NCI-H2029 (cell line): ENCODE results near the gene GGCT.
A peak's percentile ranks its signal among the peaks of the same experiment; 100 is the strongest.

Experiments used
- DNase-seq: peaks from one replicate; lab custom pipeline; 2025; lab: John Stamatoyannopoulos, UW

The GGCT gene

DNA sequence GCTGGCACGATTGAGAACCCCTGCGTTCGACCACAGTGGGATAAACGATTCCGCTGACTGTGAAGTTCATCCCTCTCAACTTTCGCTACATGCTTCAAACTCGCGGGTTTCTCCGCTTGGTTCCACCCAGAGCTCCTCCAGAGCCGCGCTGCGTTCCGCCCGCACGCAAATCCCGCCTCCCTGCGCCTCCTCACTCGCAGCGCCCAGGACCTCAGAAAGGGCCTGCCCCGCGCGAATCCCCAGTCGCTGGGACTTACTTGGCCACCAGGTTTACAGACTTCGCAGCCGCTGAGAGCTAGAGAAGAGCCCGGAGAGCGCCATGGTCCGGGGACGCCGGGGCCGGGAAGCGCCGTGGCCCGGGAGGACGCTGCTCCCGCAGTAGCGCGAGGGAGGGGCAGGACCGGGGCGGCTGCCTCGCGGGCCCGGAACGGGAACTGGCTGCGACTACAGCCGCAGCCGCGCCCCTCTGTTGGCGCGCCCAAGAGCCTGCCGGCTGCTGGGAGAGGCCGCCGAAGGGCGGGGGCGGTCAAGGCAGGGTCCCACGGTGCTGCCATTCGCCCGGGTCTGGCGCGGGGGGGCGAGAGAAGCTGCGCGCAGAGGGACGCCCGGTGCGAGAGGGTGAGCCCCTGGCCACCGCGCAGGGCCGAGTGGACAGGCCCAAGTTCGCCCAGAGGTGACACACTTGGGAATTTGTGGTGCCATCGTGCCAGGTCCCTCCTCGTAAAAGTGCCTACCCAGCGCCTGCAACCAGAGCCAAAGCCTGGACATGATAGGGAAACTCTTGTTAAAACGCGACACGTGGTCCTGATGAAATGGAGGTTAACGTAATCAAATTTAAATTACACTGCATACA lies 26.1 kb downstream of the GGCT start, which contains the start of gene NOD1:
Gene NOD1, minus strand, starts transcription at position 436 of the 853 bp plus-strand sequence. CDS start 21,863 bp downstream, outside the sequence.
- peak; percentile 69 for DNase-seq

DNA sequence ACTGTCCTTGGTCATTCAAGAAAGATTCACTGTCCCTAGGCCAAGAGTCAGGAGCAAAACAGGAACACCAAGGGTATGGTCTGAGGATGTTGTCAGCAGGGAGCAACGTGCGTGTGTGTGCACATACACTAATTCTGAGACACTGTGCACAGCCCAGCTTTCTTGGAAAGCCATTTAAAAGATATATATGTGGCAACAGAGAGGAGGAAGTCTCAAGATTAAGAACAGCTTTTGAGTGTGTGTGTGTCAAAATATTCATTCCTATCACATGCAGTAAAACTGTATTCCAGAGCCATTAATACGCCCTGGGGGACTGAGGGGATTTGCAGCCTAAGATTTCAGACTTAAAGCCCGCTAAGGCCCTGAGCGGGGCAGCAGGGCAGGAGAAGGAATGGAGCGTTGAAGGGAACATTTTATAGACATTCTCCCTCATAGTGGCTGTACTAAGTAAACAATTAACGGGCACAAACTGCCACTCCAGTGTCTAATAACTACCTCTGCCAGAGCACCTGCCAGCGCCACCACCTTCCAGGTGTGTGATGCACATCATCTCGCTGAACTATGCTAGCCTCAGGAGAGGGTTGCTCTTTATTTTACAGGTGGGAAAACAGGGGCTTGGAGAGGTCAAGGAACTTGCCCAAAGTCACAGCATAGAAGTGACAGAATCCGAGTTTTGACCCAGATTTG lies 28.0 kb downstream of the GGCT start:
- peak; percentile 79 for DNase-seq

- no peak for DNase-seq
Measured at GRCh38 chr7:30475580-30475979, 29.0 kb downstream of the GGCT start.

GRCh38 chr7:30474893-30475292 lies 29.7 kb downstream of the GGCT start:
- no peak for DNase-seq

DNA sequence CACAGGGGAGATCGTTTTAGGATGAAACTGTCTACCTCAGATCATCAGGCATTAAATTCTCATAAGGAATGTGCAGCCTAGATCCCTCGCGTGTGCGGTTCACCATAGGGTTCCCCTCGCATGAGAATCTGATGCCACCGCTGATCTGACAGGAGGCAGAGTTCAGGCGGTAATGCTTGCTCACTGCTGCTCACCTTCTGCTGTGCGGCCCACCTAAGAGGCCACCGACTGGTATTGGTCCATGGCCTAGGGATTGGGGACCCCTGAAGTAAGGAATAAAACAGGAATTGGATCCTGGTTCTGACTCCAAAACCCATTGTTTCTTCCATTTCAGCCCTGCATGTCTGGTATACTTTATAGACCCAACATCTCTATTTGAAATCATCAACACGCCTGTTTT lies 30.1 kb downstream of the GGCT start:
- no peak for DNase-seq

DNA sequence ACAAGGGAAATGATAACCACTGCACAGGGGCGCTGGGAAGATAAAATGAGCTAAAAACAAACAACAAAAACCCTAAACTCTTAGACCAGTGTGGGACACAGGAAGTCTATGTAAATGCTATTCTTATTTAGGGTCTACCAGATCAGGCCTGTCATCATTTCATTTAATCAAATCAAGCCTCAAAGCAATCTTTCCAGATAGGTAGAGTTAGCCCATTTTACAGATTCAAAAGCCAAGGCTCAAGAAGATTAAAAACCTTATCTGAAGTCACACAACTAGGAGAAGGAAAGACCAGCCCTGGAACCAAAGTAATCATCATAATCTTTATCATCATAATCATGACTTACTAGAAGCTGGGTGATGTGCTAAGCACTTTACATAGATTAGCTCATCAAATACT lies 30.7 kb downstream of the GGCT start:
- no peak for DNase-seq

- no peak for DNase-seq
Measured at GRCh38 chr7:30472784-30473775, 31.5 kb downstream of the GGCT start.

DNA sequence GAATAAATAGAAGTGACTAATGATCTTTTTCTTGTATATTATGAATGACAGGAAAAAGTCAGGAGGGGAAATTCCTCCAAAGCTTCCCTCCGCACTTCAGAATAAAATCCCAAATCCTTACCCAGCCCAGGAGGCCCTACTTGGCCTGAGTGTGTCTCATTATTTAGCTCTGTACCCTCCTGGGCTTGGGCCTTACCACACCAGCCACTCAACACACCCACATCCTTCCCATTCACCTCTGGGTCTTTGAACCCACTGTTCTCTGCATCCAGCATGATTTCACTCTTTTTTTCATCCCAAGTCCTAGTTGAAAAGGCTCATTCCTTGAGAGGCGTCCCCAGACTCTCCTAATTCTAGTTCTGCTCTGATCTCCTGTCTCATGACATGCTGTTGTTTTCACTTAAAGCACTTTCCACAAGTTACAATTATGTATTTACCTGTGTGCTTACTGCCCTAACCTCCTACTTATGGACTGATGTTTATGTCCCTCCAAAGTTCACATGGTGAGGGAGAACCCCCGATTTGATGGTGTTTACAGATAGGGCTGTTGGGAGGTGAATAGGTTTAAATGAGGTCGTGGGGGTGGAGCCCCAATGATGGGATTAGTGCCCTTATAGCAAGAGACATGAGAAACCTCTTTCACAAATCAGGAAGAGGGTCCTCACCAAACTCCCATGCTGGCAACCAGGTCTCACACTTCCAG lies 32.4 kb downstream of the GGCT start:
- no peak for DNase-seq

GRCh38 chr7:30471205-30471604 lies 33.4 kb downstream of the GGCT start:
- DNase-seq = no peak

- DNase-seq = peak; percentile 95
Measured at GRCh38 chr7:30470771-30471170, 33.9 kb downstream of the GGCT start.

GRCh38 chr7:30470163-30470770 lies 34.4 kb downstream of the GGCT start:
- DNase-seq = peak; percentile 48

GRCh38 chr7:30469303-30469702 lies 35.3 kb downstream of the GGCT start:
- DNase-seq = peak; percentile 19

DNA sequence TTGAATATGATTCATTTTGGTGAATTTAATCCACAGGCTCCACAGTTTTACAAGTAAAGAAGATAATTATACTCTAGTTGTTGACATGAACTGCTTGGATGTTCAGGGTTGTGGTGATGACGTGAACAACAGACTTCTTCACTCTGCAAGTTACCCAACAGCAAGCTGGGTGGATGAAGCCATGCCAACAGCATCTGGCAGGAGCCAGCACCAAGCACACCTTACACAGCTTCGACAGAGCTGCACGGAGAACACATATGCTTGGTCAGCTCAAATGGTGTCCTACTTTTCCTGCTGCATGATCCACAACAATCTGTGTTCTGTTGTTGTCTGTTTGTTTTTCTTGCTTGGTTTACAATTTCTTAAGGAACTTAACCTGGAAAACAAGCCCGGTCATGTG lies 35.8 kb downstream of the GGCT start:
- DNase-seq = no peak

- no peak for DNase-seq
Measured at GRCh38 chr7:30468041-30468440, 36.6 kb downstream of the GGCT start.

DNA sequence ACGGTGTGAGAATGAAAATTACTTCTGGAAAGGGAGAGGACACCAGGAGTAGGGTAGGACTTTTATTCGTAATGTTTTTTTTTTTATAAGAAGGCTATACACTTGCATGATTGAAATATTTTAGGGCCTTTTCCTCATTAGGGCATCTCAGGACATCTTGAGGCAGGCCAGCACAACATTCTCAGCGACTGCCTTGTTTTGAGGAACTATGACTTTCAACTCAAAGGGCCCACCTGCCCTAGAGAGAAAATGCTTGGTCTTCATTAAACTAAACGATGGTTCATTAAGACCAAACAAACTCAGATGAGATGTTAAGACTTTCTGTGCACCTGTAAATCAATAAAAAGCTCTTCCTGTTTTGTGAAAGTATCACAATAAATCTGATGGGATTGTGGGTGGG lies 37.4 kb downstream of the GGCT start:
- no peak for DNase-seq

DNA sequence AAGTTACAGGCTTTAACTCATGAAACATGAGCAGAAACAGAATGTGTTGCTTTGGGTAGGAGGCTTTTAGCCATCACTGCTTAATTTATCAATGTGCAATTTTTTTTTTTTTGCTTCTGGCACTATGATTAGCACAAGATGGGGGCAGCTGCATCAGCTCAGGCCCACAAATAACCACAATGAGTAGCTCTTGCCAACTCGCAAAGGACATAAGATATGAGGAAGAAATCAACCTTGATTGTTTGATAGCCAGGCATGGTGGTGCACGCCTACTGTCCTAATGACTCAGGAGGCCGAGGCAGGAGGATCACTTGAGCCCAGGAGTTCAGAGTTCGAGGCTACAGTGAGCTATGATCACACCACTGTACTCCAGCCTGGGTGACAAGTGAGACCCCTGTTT lies 38.4 kb downstream of the GGCT start:
- no peak for DNase-seq

GRCh38 chr7:30465811-30466180 lies 38.8 kb downstream of the GGCT start:
- DNase-seq = peak; percentile 15

GRCh38 chr7:30465046-30465810 lies 39.4 kb downstream of the GGCT start:
- DNase-seq = no peak

DNA sequence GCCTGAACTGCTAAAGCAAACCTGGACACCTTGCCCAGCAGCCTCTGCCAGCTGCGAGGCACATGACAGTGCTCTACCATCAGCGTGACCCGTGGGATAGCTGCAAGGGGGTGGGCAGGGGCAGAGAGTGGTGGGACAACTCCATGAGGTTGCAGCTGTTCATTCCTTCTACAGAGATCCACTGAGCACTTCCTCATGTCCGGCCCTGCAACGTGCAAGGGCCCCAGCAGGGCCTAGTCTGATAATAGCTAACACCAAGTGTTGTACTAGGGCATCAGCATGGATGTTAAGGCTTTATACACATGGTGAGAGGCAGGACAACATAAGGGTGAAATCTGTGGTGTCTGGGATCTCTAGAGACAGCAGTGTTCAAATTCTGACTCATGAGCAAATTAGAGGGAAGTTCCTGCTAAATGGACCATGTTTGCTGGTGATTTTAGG lies 40.4 kb downstream of the GGCT start:
- no peak for DNase-seq
